ENCODE data around the gene ZNF75A.

DNA sequence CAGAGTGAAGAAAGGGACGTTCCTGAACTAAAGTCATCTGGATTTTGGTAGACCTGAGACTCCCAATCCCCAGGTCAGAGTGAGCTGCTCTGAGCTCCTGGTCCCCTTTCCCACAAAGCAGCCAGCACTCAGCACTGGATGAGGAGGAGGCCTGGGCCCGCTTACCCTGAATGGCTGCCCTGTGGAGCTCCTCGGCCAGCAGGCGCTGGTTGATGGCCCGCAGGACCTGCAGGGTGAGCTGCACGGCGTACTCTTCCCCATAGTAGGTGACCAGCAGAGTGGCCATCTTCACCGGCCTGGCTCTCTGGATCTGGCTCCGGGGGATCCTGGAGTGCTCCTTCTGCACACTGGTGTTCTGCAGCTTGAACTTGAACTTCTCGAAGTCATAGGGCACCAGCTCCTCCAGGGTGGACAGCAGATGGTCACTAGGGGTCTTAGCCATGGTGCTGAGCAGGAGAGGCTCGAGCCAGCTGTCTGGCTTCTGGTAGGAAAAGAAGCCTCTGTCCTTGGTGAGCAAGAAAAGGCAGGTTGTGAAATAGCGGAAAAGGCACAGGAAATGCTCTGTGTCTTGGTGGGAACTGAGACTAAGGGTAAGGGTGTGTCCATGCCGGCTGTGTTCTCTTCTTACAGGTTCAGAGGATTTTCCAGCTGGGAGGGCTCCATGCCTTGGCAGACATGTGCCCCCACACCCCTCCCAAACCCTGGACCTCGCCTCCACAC is 49.0 kb upstream of the ZNF75A start, which contains the start of gene MEFV:
- TF ChIP-seq ZNF274 (IDR thresholded peaks at IDR 0.05; ENCODE audit: low read depth, low read length): no peak
- TF ChIP-seq, protein P1, sequence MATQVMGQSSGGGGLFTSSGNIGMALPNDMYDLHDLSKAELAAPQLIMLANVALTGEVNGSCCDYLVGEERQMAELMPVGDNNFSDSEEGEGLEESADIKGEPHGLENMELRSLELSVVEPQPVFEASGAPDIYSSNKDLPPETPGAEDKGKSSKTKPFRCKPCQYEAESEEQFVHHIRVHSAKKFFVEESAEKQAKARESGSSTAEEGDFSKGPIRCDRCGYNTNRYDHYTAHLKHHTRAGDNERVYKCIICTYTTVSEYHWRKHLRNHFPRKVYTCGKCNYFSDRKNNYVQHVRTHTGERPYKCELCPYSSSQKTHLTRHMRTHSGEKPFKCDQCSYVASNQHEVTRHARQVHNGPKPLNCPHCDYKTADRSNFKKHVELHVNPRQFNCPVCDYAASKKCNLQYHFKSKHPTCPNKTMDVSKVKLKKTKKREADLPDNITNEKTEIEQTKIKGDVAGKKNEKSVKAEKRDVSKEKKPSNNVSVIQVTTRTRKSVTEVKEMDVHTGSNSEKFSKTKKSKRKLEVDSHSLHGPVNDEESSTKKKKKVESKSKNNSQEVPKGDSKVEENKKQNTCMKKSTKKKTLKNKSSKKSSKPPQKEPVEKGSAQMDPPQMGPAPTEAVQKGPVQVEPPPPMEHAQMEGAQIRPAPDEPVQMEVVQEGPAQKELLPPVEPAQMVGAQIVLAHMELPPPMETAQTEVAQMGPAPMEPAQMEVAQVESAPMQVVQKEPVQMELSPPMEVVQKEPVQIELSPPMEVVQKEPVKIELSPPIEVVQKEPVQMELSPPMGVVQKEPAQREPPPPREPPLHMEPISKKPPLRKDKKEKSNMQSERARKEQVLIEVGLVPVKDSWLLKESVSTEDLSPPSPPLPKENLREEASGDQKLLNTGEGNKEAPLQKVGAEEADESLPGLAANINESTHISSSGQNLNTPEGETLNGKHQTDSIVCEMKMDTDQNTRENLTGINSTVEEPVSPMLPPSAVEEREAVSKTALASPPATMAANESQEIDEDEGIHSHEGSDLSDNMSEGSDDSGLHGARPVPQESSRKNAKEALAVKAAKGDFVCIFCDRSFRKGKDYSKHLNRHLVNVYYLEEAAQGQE (IDR thresholded peaks at IDR 0.05; ENCODE audit: low read depth): no peak
- TF ChIP-seq CTCF (IDR thresholded peaks at IDR 0.05 in 2 of 3, conservative IDR thresholded peaks at IDR 0.05 in 1 of 3; ENCODE audit: borderline replicate concordance in 1 of 3, insufficient read depth in 1 of 3, low read depth in 2 of 3, low read length in 2 of 3): no peak
- no peak for TF ChIP-seq SIN3A (IDR thresholded peaks at IDR 0.05; ENCODE audit: low read depth)
- no peak for TF ChIP-seq ZBTB33 (IDR thresholded peaks at IDR 0.05; ENCODE audit: extremely low read depth, insufficient replicate concordance, low read length)
- TF ChIP-seq POLR2A (IDR thresholded peaks at IDR 0.05; ENCODE audit: borderline replicate concordance, extremely low read depth, insufficient read depth, insufficient read length): no peak
- no peak for TF ChIP-seq RAD21 (IDR thresholded peaks at IDR 0.05; ENCODE audit: low read depth)
- TF ChIP-seq TCF7L2 (IDR thresholded peaks at IDR 0.05; ENCODE audit: borderline replicate concordance, extremely low read depth, insufficient read depth, insufficient read length): no peak
